GM21367 (cell line): ENCODE data around the gene PEX13.
A peak's percentile ranks its signal among the peaks of the same experiment; 100 is the strongest.
"Not testable (repeated sequence)": the region's sequence is repeated elsewhere in the genome, so short reads cannot be mapped to it uniquely, and the experiment has no call there.

Experiments
- ATAC-seq: cut with Tn5 transposase; IDR thresholded peaks from one replicate; pipeline ENCODE4 v1.9.1; 2021; ENCODE audit not compliant: unreplicated experiment

Gene PEX13, protein sequence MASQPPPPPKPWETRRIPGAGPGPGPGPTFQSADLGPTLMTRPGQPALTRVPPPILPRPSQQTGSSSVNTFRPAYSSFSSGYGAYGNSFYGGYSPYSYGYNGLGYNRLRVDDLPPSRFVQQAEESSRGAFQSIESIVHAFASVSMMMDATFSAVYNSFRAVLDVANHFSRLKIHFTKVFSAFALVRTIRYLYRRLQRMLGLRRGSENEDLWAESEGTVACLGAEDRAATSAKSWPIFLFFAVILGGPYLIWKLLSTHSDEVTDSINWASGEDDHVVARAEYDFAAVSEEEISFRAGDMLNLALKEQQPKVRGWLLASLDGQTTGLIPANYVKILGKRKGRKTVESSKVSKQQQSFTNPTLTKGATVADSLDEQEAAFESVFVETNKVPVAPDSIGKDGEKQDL

DNA sequence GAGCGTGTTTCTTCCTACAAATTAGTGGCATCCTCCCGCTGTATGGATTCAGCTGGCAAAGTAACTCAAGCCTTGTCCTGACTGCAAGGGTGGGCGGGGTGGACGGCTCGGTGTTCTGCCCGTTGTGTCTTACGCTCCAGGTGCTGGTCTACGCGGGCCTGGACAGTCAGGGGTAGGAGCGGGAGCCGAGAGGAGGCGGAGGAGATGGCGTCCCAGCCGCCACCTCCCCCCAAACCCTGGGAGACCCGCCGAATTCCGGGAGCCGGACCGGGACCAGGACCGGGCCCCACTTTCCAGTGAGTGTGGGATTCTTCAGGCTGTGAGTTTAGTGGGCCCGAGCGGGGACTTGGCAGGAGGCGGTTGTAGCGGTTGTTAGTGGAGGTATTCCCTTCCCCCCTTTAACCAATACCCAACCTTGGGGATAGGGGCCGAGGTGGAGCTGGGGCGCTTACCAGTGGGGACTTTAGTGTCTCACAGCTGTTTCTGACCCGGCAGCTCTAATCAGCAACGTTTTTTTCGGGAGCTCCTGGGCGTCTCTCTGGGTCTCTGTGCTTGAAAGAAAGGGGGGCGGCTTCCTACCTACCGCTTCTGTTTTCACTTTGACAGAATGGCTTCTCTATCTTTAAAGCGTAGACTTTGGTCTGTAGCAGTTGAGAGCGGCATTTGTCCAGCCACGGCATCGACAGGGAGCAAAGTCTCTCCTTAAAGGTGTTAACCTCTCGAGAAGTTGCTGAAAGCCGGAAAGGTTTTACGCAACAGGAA, at the start of gene PEX13, which contains the start of gene PUS10:
TSS of gene PEX13 (plus strand) at position 165 of the 762 bp plus-strand sequence. CDS start at position 205, 40 bp downstream.
TSS of gene PUS10 (minus strand) at position 700 of the 762 bp plus-strand sequence. CDS start 6,365 bp downstream, outside the sequence.
- ATAC-seq = peak; percentile 46

DNA sequence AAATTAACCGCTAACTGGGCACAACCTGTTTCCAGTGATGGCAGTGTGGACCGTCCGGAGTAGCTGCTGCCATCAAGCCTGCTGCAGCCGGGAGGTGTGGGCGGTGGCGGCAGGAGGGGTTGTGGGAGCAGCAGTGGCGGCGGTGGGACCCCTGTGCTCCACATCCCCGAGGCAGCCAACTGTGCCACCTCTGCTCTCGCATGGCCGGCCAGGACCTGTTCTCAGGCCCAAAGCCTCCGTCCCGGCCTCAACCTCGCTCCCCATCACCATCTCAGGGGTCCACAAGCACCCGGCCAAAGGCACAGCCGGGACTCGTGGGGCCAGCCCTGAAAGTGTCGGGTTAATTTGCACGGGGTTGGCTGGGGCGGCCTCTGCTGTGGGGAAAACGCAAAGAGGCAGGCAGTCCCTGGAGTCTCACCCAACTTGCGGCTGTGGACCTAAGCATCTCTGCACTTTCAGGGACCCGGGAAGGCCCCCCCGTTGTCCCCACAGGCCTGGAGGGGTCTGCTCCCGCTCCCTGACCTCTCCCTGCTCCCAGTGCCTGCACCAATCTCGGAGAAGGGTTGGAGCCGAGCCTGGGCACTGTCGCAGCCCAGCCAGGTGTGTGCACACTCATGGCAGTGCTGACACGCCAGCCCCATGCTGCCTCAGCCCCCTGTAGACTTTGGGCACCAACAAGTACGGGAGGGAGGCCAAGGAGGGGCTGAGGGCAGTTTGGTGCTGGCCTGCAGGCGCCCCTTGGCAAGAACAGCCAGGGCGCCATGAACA, 44.4 kb upstream of the PEX13 start:
- ATAC-seq = no peak

DNA sequence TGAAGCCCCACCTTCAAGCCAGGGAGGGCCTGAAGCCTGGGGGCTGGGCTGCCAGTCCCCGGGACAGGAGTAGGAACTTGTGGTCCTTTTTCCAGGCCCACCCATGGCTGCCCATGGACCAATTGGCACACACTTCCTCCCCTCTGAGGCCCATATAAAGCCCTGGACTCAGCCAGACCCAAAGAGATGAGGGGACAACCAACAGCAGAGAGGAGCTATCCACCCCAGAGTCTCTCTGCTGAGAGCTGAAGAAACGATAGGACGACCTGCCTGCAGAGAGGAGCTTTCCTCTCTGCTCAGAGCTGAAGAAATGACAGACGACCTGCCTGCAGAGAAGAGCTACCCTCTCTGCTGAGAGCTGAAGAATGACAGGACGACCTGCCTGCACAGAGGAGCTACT, 43.8 kb upstream of the PEX13 start:
- no peak for ATAC-seq

DNA sequence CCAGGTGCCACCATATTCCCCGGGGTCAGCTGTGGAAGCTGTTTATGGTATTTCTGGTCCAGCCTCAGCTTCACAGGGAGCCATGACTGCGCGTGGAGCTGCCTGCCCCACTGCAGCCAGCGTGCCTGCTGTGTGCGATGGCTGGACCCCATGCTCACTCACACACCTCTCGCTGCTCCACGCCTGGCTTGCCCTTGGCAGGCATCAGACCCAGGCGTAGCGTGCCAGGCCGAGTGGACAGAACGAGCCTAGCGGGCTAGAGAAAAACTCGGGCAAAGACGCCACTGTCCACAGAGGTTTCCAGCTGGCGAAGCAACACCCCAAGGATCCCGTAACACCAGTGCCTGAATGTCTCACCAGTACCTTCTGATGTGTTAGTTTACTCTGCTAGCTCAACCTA, 42.9 kb upstream of the PEX13 start:
- no peak for ATAC-seq

DNA sequence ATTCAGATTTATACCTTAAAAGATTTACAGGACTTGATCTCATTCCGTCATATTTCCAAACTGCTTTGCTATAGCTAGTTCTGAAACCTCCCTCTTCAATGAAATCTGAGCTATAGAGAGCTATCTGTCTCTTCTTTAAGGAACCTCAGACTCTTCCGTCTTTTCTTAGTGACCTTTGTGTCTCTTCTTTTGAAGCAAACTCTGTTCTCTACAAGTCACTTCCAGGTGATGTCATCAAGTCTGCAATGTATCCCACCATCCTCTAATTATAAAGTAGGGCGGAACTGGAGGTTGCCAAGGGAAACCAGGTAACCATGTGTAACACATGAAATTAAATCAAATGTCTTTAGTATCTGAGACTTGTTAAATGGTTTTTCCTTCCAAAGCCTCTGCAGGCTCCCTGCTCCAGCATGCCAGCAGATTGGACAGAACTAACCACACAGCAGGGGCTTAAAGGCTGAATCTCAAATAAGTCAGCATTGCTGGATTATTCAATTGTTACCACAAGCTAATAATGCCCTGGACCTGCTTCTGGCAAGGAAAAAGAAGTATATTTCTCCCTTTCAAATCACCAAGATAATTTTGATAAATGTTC, 41.2 kb upstream of the PEX13 start:
- ATAC-seq = no peak

DNA sequence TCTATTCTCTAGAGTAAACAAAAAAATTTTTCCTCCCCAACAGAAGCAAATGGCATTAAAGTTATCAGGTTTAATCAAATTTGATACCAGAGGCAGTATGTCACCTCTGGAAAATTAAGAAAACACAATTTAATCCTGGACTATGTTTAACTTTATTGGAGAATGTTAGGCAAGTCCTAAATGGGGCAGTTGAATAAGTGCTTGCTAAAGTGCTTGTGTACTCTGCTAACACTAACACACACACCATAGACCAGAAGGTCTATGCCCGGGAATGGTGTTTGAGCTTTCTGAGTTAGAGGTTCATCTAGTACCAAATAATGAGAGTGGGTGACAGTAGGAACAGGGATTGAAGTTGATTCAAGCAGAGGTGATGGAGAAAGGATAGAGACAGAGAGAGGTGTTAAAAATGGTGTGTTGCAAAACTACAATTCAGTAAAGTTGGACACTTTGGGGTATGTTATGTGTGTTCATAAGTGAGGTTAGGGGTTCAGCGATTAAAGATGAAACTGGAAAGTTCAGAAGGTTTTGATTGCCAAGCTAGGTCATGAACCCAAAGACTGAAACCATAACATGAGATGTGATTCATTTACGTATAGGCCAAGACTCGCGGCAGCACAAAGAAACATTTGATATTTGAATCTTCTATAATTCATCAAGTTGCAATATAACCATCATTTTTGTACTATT, 40.5 kb upstream of the PEX13 start:
- peak; percentile 37 for ATAC-seq

DNA sequence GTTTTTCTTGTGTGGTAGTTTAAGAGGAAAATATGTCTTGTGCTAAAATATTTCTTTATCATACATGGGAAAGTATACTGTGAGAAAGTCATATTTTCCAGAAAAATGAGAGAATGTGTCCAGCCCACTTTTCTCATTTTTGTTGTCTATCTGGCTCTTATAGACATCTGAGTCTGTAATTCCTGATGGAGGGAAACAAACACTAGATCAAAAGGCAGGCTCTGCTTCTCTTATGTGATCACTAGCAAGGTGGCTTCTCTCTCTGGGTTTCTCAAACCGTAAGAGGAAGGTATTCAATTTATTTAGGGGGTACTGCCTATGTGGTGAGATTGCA, 40.0 kb upstream of the PEX13 start:
- ATAC-seq = no peak

DNA sequence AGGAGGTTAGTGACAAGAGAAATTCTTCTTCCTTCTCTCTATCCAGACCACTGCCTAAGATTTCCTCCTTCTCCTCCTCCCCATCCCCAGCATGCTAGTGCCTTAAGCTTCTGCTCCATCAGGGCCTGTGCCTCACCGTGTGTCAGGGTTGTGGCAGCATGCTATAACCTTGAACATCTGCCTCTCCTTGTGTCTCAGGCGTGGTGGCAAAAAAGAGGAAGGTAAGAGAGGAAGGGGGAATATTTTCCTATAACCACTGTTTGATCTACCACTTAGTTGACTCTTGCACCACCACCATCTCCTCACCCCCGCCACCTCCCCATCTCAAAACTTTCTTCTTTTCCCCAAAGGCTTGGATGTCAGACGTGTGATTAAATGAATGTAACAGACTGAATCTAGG, 38.3 kb upstream of the PEX13 start:
- ATAC-seq = no peak

DNA sequence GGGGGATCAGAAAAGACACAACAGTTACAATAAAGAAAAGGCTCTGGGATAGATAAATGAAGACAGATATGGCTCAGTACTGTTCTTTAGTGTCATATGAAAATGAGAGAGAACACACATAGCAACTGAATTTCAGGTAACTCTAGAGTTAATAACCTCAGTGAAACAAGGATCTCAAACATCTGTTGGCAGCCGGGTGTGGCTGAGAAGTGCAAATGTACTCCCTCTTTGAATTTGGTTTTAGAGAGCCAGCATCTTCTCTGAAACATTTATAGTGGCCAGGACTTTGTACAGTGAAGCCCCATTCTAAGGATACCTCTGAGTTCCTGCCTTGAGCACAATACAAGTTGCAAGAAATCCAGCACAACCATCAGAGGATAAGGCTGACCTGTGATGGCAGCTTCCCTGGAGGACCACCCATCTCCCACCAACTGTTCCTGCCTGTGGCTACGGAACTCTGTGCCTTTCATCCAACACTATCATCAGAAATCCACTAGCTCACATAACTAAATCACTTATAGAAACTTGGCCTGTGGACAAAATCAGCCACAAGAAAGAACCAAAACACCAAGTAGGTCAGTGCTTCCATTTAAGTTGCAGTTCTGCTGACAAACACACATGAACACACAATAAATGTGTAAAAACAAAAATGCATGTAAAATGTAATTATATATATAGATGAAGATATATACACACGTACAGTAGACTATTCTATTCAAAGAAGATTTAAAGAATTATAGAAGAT, 37.3 kb upstream of the PEX13 start:
- no peak for ATAC-seq

DNA sequence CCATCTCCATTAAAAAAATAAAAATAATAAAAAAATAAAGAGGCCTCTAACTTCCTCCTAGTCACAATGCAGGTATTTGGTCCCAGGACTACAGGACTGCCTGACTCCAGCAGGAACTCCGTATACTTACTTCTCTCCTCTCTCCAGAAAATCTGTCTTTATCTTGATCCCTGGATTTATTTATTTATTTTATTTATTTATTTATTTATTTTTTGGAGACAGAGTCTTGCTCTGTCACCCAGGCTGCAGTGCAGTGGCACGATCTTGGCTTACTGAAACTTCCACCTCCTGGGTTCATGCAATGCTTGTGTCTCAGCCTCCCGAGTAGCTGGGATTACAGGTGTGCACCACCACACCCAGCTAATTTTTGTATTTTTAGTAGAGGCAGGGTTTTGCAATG, 35.5 kb upstream of the PEX13 start:
- not testable (repeated sequence) for ATAC-seq

DNA sequence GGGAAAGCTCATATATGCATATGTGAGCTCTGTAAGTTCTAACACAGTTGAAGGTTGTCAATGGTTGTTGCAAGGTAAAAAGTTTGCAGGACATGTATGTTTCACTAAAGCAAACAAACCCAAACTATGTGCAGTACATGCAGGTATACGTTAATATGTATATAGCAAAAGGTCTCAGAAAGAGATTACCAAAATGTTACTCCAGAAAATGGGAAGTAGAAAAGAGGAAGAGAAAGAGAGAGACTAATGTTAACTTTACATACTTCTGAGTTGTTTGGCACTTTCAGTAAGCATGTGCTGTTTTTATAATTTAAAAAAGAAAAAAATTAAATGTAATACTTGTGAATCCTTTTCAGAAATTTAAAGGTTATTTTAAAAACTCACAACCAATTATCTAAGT, 32.8 kb upstream of the PEX13 start:
- no peak for ATAC-seq

DNA sequence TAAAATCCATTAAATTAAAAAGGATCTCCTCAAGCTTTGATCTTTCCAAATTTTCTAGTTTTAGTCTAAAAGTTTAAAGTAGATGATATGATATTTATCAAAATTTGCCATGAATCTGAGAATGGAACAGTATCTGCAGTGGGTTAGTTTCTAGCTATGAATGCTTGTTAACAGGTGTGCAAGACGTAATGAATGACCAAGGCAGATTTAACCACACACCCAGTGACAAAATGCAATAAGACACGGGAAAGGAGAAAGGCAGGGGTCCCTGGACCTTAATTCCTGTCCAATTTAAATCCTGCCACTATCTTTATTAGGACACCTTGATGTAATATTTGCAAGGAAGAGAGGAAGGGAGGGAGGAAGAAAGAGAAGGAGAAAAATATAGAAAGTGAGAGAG, 30.5 kb upstream of the PEX13 start:
- no peak for ATAC-seq

DNA sequence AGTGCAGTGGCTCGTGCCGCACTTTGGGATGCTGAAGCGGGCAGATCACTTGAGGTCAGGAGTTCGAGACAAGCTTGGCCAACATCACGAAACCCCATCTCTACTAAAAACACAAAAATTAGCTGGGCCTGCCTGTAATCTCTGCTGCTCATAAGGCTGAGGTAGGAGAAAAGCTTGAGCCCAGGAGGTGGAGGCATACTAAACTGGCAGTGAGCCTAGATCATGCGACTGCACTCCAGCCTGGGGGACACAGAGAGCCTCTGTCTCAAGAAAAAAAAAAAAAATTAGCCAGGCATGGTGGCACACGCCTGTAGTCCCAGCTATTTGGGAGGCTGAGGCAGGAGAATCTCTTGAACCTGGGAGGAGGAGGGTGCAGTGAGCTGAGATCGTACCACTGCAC, 29.9 kb upstream of the PEX13 start:
- ATAC-seq = not testable (repeated sequence)

DNA sequence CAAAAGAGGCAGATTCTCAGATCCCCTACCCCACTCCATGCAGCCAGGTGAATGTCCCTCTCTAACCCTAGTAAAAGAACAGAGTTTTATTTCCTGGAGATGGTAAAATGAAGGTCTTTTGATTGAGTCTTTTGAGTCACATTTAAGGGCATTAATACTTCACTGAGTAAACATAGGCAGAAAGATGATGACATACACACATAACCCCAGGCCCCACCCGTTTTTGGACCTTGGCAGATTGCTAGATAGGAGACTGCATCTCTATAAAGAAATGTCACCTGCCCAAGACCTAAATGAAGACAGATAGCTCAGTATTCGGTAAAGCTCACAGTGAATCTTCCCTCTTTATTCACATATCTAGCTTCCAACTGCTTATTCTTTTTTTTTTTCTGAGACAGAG, 28.3 kb upstream of the PEX13 start:
- ATAC-seq = no peak

DNA sequence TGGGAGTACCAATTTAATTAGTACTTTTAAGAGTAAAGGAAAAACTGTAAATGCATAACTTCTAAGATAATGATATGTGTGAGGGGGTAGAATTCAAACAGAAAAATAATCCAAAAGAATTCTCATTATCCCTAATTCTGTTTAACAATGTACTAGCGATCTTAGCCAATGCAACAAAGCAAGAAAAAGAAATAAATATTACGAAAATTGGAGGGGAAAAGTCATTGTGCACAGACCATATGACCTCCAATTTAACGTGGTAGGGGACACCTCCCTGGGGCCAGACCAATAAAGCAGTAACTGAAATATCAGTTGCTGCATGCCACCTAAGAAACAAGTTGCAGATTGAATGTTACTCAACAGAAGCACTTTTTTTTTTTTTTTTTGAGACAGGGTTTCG, 25.9 kb upstream of the PEX13 start:
- no peak for ATAC-seq

DNA sequence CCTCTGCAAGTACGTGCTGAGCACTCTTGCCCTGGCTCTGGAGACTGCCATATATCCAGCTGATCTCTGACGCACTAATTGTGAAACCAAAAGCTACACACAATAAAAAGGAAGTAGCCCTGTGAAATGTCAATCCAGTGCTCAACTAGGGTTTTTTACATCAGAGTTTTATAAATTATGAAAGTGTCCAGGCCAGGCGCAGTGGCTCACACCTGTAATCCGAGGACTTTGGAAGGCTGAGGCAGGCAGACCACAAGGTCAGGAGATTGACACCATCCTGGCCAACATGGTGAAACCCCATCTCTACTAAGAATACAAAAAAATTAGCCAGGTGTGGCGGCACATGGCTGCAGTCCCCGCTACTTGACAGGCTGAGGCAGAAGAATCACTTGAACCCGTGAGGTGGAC, 24.5 kb upstream of the PEX13 start:
- peak; percentile 90 for ATAC-seq

DNA sequence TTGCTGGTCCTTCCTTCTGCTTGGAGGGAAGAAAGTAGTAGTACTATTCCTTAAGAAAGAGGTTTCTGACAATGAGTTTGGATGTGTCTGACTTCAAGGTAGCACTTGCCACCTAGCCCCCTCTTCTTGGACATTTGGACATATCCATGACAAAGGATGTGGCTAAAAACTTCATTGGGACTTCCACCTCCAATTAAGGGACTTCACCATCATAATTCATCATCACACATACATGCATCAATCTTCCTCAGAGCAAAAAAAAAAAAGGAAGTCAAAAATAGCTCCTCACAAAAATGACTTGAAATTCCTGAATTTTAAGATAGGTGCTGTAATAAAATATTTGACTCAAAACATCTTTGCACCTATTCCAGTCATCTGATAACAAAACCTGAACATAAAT, 23.4 kb upstream of the PEX13 start:
- no peak for ATAC-seq

DNA sequence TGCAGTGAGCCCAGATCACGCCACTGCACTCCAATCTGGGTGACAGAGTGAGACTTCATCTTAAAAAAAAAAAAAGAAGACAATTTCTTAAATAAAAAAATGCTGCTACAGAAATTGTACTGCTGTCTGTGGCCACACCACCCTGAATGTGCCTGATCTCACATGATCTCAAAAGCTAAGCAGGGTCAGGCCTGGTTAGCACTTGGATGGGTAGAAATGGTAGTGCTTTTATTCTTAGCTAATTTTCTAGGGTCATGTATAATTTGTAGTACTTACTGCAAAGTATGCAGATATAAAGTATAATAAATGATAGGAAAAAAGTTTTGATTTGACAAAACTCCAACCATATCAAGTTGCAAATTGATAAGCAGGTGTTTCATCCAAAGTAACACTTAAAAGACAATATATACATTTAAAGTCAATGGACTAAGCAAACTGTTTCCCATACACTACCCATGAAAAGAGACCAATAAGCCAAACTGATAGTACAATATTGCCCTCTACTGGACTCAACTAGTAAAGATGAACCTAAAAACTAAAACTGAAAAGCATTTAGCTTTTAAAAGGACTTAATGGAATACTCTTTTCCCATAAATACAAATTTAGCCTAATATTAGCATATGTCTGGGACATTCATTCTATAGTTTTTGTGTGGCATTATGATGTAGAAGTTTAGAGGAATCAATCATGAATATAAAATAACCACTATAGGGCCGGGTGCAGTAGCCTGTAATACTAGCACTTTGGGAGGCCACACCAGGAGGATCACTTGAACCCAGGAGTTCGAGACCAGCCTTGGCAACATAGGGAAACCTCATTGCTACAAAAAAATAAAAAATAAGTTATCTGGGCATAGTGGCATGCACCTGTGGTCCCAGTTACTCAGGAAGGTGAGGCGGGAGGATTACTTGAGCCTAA, 18.6 kb upstream of the PEX13 start:
- peak; percentile 63 for ATAC-seq

DNA sequence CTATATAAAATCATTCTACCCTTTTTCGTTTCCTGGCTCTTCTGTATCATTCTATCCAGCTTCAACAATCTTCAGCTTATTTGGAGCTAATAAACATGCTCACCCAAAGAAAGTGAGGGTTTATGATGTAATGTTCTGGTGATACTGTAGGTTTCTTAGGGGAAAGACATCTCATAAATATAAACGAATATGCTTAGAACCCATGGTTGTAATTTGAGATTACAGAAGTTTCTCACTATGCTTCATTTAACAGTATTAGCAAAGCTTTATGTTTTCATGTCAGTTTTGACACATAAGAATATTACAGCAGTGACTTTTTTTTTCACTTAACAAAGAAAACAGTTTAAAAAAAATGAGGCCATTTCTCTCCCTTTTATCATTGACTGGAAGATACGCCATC, 11.8 kb upstream of the PEX13 start:
- no peak for ATAC-seq
